Activated CD4-positive, alpha-beta T cell treated with anti-CD3 and anti-CD28 coated beads, Interleukin-2, amount 50 U/mL, for 1 hour (primary cell): Measurements from ENCODE around the gene PXT1.
"Not testable (repeated sequence)": the region's sequence is repeated elsewhere in the genome, so short reads cannot be mapped to it uniquely, and the experiment has no call there.

Experiments used
- DNase-seq: peaks from one replicate; pipeline ENCODE4 v3.0.0-alpha.2; 2020

PXT1 gene

GRCh38 chr6:36442671-36443470 is at the start of gene PXT1, which contains the start of gene KCTD20:
Gene PXT1, minus strand, starts transcription at chr6:36442854. Its CDS starts 16,772 bp downstream, at chr6:36426082.
Gene KCTD20, plus strand, starts transcription at chr6:36443000. Its CDS starts 27,098 bp downstream, at chr6:36470098.
- DNase-seq, result peak; percentile 81

- DNase-seq, result no peak
These were observed 49.4 kb upstream of the PXT1 start for GRCh38 chr6:36492092-36492491.

DNA sequence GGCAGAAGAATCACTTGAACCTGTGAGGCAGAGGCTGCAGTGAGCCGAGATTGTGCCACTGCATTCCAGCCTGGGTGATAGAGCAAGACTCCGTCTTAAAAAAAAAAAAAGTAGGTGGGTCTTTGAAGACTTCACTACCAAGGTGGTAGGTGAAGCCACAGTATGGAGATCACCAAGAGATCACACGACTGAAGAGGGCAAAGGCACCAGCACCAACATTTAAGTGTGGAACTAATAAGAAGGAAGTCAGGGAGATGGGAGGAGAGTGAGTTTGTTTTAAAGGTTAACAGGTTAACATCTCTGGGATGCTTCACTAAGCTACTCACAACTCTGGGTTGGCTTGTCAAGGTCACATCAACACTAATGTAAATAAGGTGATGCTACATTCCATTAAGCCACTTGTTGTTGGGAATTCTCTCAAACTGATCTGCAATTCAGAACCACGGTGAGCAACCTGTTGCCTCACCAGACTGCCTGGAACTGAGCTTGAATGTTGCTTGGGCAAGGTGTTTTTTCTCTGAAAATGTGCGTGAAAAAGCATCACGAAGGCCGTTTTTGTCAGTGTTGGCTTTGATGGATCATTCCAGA is 48.8 kb upstream of the PXT1 start:
- no peak for DNase-seq

- no peak for DNase-seq
These were observed 46.8 kb upstream of the PXT1 start for GRCh38 chr6:36489426-36489825.

DNA sequence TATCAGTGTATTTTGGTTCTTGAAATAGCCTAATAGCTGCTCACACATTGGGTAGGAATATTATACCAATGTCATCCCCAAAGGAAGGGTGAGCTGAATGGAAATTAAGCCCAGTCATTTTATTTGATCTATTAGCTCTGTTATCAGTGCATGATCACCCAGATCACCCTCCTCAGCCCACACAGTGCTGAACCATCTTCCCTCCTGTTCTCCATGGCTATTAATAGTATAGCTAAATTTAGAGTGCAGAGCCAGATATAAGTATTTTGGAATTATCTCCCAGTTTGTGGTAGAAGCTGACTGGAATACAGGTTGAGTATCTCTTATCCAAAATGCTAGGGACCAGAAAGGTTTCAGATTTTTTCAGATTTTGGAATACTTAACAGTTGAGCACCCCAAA is 45.6 kb upstream of the PXT1 start:
- DNase-seq, result no peak

- DNase-seq, result no peak
These were observed 45.0 kb upstream of the PXT1 start for GRCh38 chr6:36487698-36488097.

- no peak for DNase-seq
These were observed 42.1 kb upstream of the PXT1 start for GRCh38 chr6:36484736-36485135.

GRCh38 chr6:36483326-36483725 is 40.7 kb upstream of the PXT1 start:
- not testable (repeated sequence) for DNase-seq

DNA sequence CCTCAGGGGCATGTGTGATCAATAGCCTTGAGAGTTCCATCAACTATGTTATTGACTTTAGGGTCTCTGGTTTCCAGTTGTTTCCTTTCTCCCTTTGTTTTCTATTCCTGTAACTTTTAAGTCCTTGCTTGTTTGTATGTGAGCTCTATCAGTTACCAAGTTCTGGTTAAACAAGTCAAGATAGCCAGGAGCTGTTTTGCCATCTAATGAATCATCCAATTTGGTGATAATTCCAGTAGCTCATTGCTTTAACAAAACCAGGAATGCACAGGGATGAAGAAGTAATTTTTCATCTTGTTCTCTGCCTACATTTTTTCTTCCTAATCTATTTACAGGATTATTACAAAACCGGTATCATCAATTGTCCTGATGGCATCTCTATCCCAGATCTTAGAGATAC is 36.6 kb upstream of the PXT1 start:
- DNase-seq, result no peak

DNA sequence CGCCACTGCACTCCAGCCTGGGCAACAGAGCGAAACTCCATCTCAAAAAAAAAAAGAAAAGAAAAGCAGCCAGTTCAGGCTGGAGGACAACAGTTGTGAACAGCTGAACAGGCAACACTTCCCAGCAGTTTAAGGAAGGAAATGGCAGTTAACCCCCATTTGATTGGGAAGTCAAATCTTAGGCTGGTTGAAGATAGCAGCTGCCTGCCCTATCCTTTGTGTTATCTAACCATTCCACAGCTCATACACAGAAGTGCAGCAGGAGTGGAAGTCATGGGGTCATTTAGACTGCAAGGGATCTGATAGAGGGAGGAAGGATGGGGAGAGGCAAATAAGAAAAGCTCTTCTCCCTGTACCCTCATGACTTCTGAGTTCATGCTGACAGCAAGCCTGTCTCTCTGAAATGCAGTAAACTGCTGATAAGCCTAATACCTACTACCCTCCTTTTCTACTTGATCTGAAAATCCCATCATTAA is 35.4 kb upstream of the PXT1 start:
- no peak for DNase-seq

DNA sequence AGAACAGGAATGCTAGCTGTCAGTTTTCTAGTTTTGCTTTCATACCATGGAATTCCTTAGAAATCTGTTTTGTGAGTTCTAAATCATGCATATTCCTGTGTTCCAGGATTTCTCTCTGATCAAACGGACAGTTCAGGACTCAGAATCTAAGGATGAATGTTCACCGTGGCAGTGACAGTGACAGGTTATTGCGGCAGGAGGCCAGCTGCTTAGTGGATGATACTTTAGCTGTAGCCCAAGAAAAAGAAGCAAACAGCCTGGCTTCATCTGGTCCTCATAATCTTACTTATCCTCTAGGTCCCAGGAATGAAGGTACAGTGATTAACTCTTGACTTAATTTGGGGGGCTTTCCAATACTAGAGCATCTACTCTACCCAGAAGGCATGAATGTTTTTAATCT is 27.3 kb upstream of the PXT1 start:
- DNase-seq, result no peak

DNA sequence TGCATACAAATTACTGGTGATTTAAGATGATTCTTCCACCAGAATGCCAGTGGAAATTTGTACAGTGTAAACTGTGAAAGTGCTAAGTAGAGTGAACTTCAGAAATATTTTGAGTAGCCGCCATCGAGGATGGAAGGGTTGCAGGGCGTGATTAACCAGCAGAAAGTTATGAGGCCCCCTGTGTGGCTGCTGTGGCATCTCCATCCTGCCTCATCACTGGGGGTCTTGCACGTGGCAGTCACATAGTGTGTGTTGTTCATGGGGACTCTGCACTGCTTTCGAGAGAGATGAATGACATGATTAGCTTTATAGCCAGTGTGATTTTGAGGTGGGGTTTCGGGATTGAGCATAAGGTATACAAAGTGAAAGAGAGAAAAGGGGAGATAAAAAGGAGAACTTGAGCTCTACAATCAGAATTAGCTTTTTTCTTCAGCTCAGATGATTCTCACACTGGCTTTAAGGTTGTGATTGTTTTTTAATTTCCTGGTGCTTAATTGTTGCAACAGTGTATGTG is 26.6 kb upstream of the PXT1 start:
- DNase-seq, result no peak

DNA sequence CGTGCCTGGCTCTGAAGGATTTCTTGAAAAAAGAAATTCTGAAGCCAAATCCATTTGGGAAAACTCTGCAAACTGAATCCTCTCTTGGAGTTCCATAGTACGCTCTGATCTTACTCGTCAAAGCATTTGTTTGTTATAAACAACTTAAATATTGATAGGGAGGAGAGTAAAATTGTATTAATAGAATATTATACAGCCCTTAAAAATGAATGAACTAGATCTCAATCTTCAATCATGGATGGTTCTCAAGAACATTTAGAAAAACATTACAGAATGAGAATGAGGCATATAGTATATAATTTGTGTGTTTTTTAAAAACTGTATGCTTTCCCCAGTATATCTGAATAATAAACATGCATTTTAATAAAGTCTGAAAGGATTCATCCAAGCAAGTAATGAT is 25.0 kb upstream of the PXT1 start:
- no peak for DNase-seq

DNA sequence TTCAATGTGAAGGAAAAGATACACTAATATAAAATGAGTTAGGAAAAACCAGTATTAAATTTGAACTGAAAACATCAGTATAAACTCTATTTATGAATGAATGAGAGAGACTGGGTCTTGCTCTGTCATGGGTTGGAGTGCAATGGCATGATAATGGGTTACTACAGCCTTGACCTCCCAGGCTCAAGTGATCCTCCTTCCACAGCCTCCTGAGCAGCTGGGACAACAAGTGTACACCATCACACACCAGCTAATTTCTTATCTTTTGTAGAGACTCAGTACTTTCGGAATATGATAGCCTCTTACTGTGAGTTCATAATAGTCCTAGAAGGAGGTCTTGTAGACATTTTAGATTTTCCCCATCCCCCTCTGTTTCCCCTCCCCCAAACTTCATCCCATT is 21.6 kb upstream of the PXT1 start:
- DNase-seq, result no peak

DNA sequence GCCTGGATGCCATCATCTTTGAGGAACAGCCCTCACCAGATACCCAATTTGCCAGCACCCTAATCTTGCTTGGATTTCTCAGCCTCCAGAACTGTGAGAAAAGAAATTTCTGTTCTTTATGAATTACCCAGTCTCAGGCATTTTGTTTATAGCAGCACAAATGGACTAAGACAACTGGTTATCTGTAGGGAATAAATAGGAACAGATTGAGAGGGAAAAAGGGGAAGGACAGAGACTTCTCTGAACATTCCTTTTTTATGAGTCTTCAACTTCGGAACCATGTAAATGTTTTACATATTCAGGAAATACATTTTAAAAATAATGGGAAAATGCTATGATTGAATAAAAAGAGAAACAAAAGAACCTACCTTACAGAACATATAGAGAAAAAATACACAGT is 21.0 kb upstream of the PXT1 start:
- DNase-seq, result no peak

- no peak for DNase-seq
These were observed 19.0 kb upstream of the PXT1 start for GRCh38 chr6:36461646-36462045.

GRCh38 chr6:36460916-36461315 is 18.3 kb upstream of the PXT1 start:
- no peak for DNase-seq

DNA sequence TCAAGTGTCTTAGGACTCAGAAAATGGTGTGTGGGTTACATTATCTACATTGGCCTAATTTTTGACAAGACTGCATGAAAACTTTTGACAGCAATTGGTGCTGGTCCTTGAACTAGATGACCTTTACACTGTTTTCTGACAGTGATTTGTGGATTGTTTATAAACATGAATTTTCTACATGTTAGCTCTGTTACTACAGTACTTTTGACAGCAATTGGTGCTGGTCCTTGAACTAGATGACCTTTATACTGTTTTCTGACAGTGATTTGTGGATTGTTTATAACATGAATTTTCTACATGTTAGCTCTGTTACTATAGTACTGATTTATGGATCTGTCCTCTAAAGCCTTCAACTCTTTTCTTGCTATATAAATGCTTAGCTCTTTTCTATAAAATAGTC is 16.8 kb upstream of the PXT1 start:
- DNase-seq, result no peak

DNA sequence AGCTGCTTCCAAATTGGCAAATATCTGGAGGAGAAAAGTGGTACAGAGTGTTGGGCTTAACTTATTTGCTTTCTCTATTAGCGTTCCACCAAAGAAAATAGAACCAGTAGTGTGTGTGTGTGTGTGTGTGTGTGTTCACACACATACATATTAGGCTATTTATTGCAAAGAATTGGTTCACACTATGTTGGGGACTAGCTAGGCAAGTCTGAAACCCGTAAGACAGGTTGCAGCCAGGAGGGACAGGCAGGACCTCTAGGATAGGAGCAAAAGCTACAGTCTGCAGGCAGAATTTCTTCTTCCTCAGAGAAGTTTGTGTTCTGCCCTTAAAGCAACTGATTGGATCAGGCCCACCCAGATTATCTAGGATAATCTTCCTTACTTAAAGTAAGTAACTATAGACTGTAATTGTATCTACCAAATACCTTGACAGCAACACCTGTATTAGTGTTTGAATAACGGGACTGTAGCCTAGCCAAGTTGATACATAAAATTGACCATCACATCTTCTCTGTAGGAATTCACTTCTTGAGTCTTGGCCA is 12.9 kb upstream of the PXT1 start:
- DNase-seq, result no peak

DNA sequence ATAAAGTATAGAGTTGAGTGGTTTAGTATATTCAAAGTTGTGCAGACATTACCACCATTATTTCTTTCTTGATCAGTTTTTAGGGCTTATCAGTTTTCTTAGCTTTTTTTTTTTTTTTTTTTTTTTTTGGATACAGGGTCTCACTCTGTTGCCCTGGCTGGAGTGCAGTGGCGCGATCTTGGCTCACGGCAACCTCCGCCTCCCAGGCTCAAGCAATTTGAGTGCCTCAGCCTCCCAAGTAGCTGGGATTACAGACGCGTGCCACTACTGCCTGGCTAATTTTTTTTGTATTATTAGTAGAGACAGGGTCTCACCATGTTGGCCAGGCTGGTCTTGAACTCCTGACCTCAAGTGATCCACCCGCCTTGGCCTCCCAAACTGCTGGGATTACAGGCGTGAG is 10.2 kb upstream of the PXT1 start:
- DNase-seq, result not testable (repeated sequence)

DNA sequence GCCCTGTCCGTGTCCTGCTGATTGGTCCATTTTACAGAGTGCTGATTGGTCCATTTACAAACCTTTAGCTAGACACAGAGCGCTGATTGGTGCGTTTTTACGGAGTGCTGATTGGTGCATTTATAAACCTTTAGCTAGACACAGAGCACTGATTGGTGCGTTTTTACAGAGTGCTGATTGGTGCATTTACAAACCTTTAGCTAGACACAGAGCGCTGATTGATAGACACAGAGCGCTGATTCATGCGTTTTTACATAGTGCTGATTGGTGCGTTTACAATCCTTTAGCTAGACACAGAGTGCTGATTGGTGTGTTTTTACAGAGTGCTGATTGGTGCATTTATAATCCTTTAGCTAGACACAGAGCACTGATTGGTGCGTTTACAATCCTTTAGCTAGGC is 6.5 kb upstream of the PXT1 start:
- DNase-seq, result not testable (repeated sequence)

DNA sequence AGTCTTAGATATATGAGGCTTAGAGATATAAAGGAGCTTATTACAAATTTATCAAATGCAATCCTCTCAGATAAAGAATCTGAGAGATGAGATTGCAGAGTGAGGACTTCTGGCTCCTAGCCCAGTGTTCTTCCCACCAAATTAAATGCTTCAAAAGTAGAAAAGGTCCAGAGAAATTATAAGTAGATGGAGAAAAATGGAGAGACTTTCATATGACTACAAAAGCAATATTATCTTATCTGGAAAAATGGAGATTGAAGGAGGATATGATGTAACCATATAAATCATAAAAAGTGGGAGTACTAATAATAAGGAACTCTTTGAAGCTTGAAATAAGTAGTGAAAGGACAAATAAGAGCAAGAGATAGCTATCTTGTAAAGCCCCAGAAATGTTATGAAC is 3.0 kb upstream of the PXT1 start:
- no peak for DNase-seq

- DNase-seq, result no peak
These were observed 1.8 kb upstream of the PXT1 start for GRCh38 chr6:36444470-36444869.
